ENCODE measurements around the gene HLA-DPA1. TPM values are rescaled to one million over a fixed set of nuclear protein-coding genes. Genes with fewer than 3 reads are reported as not detected.

HLA-DPA1 gene
- total and polyA plus RNA-seq, 10 of the 15 experiments (the other 5 are each of a cell fraction or from before 2014, with no cell fraction given): 508 to 1,640 (median 829) TPM

DNA sequence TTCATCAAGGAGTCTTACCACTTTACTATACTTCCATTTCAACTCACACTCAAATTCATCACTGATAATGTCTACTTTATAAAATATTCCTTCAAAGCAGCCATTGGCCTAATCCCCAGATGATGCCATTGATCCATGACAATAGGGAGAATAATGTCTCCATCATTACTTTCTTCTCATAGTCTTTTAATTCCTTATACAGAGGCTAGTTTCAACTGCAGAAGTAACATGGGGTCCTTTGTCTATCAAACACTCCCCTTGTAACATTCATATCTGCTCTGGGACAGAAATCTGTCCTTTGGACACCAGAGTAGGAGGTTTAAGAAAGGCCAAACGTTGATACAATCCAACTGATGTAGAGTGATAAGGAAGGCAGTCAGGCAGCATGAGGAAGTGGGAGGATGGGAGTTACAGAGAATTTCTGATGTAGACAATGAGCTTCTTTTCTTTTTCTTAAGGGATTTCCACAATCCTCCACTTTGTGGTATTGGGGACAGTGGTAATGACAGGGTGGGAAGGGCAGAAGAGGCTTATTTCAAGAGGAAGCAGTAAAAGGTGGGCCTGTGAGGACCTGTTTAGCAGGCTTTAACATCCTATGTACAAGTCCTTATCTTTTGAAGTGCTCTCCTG lies 45.1 kb downstream of the HLA-DPA1 start (continued):
- TF ChIP-seq, protein P1, sequence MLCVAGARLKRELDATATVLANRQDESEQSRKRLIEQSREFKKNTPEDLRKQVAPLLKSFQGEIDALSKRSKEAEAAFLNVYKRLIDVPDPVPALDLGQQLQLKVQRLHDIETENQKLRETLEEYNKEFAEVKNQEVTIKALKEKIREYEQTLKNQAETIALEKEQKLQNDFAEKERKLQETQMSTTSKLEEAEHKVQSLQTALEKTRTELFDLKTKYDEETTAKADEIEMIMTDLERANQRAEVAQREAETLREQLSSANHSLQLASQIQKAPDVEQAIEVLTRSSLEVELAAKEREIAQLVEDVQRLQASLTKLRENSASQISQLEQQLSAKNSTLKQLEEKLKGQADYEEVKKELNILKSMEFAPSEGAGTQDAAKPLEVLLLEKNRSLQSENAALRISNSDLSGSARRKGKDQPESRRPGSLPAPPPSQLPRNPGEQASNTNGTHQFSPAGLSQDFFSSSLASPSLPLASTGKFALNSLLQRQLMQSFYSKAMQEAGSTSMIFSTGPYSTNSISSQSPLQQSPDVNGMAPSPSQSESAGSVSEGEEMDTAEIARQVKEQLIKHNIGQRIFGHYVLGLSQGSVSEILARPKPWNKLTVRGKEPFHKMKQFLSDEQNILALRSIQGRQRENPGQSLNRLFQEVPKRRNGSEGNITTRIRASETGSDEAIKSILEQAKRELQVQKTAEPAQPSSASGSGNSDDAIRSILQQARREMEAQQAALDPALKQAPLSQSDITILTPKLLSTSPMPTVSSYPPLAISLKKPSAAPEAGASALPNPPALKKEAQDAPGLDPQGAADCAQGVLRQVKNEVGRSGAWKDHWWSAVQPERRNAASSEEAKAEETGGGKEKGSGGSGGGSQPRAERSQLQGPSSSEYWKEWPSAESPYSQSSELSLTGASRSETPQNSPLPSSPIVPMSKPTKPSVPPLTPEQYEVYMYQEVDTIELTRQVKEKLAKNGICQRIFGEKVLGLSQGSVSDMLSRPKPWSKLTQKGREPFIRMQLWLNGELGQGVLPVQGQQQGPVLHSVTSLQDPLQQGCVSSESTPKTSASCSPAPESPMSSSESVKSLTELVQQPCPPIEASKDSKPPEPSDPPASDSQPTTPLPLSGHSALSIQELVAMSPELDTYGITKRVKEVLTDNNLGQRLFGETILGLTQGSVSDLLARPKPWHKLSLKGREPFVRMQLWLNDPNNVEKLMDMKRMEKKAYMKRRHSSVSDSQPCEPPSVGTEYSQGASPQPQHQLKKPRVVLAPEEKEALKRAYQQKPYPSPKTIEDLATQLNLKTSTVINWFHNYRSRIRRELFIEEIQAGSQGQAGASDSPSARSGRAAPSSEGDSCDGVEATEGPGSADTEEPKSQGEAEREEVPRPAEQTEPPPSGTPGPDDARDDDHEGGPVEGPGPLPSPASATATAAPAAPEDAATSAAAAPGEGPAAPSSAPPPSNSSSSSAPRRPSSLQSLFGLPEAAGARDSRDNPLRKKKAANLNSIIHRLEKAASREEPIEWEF (IDR thresholded peaks at IDR 0.05; ENCODE audit: insufficient replicate concordance, low read depth, low read length): no peak
- TF ChIP-seq BCL11A (IDR thresholded peaks at IDR 0.05; ENCODE audit: low read depth, low read length) (no peak), YY1 (IDR thresholded peaks at IDR 0.05; ENCODE audit: low read depth, low read length) (no peak), MXI1 (IDR thresholded peaks at IDR 0.05; ENCODE audit: low read depth, low read length) (no peak), RUNX3 (IDR thresholded peaks at IDR 0.05; ENCODE audit: low read length) (peak; percentile 62), DPF2 (IDR thresholded peaks at IDR 0.05) (no peak), SMARCA5 (IDR thresholded peaks at IDR 0.05) (peak; percentile 71), ZZZ3 (IDR thresholded peaks at IDR 0.05; ENCODE audit: control insufficient read depth, insufficient read length, low read depth) (no peak), BACH1 (IDR thresholded peaks at IDR 0.05; ENCODE audit: borderline replicate concordance) (peak; percentile 54; the same call in 1 of the 2 replicates), IKZF1 (conservative IDR thresholded peaks at IDR 0.05) (no peak), YBX1 (IDR thresholded peaks at IDR 0.05) (no peak)
- TF ChIP-seq, protein P2, sequence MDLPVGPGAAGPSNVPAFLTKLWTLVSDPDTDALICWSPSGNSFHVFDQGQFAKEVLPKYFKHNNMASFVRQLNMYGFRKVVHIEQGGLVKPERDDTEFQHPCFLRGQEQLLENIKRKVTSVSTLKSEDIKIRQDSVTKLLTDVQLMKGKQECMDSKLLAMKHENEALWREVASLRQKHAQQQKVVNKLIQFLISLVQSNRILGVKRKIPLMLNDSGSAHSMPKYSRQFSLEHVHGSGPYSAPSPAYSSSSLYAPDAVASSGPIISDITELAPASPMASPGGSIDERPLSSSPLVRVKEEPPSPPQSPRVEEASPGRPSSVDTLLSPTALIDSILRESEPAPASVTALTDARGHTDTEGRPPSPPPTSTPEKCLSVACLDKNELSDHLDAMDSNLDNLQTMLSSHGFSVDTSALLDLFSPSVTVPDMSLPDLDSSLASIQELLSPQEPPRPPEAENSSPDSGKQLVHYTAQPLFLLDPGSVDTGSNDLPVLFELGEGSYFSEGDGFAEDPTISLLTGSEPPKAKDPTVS (IDR thresholded peaks at IDR 0.05; ENCODE audit: low read depth, low read length): no peak
- TF ChIP-seq, protein P3, sequence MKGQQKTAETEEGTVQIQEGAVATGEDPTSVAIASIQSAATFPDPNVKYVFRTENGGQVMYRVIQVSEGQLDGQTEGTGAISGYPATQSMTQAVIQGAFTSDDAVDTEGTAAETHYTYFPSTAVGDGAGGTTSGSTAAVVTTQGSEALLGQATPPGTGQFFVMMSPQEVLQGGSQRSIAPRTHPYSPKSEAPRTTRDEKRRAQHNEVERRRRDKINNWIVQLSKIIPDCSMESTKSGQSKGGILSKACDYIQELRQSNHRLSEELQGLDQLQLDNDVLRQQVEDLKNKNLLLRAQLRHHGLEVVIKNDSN (IDR thresholded peaks at IDR 0.05; ENCODE audit: borderline replicate concordance, extremely low read length, insufficient read depth, low read depth, low read length): no peak
- TF ChIP-seq, protein P4, sequence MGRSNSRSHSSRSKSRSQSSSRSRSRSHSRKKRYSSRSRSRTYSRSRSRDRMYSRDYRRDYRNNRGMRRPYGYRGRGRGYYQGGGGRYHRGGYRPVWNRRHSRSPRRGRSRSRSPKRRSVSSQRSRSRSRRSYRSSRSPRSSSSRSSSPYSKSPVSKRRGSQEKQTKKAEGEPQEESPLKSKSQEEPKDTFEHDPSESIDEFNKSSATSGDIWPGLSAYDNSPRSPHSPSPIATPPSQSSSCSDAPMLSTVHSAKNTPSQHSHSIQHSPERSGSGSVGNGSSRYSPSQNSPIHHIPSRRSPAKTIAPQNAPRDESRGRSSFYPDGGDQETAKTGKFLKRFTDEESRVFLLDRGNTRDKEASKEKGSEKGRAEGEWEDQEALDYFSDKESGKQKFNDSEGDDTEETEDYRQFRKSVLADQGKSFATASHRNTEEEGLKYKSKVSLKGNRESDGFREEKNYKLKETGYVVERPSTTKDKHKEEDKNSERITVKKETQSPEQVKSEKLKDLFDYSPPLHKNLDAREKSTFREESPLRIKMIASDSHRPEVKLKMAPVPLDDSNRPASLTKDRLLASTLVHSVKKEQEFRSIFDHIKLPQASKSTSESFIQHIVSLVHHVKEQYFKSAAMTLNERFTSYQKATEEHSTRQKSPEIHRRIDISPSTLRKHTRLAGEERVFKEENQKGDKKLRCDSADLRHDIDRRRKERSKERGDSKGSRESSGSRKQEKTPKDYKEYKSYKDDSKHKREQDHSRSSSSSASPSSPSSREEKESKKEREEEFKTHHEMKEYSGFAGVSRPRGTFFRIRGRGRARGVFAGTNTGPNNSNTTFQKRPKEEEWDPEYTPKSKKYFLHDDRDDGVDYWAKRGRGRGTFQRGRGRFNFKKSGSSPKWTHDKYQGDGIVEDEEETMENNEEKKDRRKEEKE (IDR thresholded peaks at IDR 0.05): no peak
- TF ChIP-seq, protein P5, sequence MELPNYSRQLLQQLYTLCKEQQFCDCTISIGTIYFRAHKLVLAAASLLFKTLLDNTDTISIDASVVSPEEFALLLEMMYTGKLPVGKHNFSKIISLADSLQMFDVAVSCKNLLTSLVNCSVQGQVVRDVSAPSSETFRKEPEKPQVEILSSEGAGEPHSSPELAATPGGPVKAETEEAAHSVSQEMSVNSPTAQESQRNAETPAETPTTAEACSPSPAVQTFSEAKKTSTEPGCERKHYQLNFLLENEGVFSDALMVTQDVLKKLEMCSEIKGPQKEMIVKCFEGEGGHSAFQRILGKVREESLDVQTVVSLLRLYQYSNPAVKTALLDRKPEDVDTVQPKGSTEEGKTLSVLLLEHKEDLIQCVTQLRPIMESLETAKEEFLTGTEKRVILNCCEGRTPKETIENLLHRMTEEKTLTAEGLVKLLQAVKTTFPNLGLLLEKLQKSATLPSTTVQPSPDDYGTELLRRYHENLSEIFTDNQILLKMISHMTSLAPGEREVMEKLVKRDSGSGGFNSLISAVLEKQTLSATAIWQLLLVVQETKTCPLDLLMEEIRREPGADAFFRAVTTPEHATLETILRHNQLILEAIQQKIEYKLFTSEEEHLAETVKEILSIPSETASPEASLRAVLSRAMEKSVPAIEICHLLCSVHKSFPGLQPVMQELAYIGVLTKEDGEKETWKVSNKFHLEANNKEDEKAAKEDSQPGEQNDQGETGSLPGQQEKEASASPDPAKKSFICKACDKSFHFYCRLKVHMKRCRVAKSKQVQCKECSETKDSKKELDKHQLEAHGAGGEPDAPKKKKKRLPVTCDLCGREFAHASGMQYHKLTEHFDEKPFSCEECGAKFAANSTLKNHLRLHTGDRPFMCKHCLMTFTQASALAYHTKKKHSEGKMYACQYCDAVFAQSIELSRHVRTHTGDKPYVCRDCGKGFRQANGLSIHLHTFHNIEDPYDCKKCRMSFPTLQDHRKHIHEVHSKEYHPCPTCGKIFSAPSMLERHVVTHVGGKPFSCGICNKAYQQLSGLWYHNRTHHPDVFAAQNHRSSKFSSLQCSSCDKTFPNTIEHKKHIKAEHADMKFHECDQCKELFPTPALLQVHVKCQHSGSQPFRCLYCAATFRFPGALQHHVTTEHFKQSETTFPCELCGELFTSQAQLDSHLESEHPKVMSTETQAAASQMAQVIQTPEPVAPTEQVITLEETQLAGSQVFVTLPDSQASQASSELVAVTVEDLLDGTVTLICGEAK (IDR thresholded peaks at IDR 0.05; ENCODE audit: borderline replicate concordance): no peak; the same call in 1 of the 2 replicates

Measured in GM12878 (cell line).